Activated T-cell treated with anti-CD3 and anti-CD28 coated beads for 4 hours (primary cell): ENCODE results near the gene GDI2.
"Not testable (repeated sequence)": the region's sequence is repeated elsewhere in the genome, so short reads cannot be mapped to it uniquely, and the experiment has no call there.

ENCODE experiments used
- DNase-seq: peaks from one replicate; pipeline ENCODE4 v3.0.0-alpha.2; 2020

Gene GDI2

DNA sequence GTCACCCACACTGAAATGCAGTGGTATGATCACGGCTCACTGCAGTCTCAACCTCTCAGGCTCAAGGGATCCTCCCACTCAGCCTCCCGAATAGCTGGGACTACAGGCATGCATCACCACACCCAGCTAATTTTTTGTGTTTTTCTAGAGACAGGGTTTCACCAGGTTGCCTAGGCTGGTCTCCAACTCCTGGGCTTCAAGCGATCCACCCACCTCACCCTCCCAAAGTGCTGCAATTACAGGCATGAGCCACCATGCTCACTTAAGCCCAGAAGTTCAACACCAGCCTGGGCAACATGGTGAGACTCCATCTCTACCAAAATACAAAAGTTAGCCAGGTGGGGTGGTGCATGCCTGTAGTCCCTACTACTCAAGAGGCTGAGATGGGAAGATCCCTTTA lies 33.5 kb downstream of the GDI2 start:
- DNase-seq: no peak

DNA sequence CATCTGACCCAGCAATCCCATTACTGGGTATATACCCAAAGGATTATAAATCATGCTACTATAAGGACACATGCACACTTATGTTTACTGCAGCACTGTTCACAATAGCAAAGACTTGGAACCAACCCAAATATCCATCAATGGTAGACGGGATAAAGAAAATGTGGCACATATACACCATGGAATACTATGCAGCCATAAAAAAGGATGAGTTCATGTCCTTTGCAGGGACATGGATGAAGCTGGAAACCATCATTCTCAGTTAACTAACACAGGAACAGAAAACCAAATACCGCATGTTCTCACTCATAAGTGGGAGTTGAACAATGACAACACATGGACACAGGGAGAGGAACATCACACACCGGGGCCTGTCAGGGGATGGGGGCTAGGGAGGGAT lies 35.5 kb downstream of the GDI2 start:
- DNase-seq: not testable (repeated sequence)

DNA sequence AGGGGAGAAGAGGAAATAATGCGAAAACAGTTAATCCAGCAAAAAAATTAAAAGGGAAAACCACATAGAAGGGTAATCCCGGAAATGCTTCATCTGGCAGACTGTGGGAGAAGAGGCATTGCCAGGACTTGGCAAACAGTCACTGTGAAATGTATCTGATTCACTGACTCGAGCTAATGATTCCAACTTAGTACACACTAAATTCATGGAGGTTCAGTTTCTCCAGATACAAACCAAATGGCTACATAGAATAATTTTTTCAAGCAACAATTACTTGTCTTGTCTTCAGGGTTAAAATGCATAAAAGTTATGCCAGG lies 36.4 kb downstream of the GDI2 start:
- no peak for DNase-seq

DNA sequence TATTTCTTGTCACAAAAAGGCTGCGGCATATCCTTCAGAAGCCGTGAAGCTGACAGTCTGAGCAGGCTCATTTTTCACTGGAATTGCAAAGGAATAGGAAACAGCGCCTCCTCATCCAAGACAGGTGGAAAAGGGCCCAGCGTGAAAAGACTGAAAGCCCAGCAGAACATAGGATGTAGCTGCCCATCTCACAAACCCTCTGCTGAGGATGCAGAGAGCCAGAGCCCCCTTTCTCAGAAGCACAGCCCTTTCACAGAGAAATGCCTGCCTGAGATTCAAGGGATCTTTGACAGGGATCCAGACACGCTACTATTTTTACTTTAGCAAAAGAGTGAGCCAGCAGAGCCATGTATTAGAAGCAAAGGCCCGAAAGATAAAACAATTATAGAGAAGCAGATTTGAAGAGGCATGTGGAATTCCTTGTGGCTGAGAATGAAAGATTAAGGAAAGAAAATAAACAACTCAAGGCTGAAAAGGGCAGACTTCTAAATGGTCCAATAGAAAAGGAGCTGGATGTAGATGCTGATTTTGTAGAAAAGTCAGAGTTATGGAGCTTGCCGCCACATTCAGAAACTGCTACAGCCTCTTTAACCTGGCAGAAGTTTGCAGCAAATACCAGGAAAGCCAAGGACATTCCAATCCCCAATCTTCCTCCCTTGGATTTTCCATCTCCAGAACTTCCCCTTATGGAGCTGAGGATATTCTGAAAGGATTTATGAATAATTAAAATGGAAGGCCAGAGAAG lies 36.9 kb downstream of the GDI2 start:
- DNase-seq: no peak

DNA sequence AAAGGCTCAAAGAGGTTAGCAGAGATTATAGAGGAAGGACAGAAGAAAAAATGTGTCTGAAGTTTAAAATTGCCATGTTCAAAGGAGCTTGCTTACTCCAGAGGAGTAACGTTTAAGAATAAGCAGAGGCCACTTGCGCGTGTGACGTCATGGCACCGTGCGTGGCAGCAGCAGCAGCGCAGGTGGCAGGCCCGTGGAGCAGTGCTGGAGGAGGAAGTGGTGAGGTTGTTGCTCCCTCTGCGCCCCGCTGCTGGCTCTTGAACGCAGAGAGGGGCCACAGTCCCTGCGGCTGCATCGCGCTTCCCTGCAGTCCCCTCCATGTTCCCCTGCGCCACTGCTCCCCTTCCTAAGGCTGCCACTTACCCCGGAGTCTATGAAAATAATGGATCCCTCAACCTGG lies 37.5 kb downstream of the GDI2 start:
- DNase-seq: peak; percentile 72

DNA sequence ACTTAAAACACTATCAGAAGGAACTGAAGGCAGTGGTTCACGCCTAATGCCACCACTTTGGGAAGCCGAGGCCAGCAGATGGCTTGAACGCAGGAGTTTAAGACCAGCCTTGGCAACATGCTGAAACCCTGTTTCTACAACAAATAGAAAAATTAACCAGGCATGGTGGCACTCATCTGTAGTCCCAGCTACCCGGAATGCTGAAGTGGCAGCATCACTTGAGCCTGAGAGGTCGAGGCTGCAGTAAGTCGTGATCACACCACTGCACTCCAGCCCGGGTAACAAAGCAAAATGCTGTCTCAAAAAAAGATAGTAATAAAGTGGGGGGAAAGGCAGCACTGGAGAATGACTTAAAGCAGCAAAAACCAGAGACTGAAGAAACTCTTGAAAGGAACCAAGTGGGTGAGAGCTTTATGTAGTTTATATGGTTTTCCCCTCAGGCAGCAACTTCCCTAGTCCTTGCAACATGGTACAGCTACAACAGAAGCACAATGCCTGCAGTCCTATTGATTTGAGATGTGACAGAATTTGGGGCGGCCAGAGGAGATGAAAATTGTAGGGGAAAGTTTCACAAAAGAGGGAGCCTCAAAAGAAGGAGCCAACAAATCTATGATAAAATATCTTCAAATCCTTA lies 38.1 kb downstream of the GDI2 start:
- no peak for DNase-seq

DNA sequence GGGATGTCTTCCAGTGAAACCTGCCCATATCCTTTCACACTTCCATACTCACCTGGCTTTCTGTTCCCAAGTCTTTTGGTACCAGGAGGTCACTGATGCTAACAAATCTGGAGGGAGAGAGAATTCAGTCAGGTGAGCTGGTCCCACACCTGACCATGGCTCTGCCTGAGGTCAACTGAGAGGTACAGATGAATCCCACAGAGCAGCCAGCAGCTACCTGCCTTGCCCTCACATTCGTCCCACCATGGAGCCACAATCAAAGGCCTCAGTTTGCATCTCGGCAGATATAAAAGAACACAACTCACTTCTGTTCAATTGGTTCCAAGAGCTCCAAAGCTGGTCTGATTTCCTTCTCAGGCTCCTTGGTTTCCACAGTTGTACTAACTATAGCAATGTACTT lies 47.0 kb downstream of the GDI2 start:
- DNase-seq: no peak

DNA sequence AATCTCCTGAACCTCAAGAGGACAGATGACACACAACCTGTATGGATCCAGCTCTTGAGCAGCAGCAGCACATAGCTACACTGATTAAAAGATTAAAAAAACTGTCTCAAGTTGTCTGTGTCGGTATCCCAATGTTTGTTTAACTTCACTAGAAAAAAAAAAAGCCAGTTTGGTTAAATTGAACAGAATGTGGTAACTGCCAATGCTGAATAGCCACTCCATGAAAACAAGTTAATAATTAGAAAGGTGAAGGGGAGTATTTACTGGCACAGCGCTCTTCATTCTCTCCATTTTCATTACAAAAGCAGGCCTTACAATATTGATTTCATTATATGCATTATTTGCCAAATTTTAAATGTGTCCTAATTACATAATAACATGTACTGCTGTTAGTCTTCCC lies 47.6 kb downstream of the GDI2 start:
- DNase-seq: no peak

DNA sequence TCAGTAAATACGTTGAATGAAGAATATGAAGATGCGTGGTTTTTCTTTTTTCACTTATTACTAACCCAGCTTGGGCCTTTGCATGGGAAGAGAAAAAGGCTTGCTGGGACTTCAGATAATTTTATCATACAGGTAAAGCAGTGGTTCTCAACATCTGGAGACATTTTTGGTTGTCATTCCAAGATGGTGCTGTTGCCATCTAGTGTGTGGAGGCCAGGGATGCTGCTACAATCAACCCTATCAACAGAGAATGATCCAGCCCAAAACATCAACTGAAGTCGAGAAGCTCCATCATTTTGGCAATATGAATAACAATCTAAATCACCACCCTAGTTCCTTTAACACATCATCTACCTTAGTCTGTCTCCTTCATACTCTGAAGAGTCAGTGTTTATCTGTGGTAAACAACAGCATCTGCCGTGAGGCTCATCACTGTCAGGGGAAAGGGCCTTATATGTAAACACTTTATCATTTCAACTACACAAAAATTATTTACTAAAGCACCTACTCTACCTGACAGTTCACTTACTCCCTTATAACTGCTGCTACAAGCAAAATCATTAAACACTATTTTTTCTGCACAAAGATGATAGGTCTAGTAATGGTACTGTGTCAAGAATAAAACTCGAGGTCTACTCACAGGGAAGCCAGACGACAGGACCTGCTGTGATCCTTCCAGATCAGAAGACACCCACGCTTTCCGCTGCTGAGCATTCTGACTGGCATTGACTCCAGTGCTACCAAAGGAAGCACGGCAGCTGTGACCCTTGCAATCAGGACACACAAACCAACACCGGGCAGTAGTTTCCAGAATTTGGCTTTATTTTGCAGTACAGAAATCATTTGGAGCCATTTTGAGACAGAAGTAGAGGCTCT lies 48.6 kb downstream of the GDI2 start:
- DNase-seq: no peak

DNA sequence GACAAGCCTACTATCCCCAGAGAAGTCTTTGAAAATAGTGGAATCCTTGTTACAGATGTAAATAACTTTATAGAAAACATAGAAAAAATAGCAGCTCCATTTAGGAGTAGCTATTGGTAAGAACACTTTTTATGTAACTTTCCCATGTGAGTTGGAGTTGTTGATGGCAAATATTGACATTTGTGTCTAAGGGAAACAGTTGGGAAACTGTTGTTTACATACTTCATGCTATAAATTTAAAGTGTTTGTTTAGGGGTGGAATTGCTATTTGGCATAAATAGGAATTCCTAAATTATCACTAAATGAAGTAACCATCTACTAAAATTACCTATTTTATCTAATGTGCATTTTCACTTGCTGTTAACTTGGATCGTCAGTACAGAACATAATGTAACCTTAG lies 50.7 kb downstream of the GDI2 start:
- DNase-seq: no peak

DNA sequence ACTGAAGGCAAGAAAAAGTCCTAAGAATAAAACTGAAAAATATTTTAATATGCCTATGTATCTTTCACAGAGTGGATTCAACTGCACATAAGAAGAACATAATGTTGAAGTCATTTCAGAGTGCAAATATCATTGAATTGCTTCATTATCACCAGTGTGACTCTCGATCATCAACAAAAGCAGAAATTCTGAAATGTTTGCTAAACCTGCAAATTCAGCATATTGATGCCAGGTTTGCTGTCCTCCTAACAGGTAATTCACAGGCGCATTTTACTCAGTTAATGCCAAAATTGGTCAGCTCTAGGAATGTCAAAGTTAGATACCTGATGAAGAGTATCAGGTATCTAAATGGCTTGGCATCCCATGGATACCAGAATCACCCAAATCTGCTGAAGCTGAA lies 52.0 kb downstream of the GDI2 start:
- DNase-seq: no peak

DNA sequence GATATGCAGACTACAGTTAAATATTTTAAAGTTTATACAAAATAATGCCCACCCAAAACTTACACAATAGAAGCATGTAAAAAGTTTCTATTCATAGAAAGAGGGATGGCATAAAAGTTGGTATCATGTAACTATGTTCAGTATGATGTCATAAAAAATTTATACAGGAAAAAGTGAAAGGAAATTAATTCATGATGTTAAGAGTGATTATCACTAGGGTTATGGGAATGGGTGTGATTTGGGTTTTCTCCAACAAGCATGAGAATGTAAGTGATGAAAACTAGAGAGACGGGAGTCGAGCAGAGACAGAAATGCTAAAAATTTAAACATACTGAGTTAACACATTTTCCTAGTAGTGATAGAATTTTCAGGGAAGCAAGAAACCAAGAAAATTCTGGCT lies 52.7 kb downstream of the GDI2 start:
- DNase-seq: no peak

DNA sequence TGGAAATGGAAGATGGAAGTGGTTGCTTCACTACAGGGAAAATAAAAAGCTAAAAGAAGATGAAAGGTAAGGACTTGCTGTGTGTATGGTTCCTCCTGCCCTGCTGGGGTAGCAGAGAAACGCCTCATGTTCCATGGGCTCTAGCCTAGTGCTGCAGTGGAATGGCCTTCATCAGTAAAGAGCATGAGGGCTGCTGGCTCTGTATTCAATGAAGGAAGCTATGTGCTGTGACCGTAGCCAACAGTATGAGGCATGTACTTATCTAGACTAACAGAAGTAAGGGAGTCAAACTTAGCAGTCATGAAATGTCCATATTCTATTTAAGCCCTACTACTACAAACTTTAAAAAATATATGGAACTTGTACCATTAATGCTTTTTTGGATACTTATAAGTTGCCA lies 54.3 kb downstream of the GDI2 start:
- no peak for DNase-seq

DNA sequence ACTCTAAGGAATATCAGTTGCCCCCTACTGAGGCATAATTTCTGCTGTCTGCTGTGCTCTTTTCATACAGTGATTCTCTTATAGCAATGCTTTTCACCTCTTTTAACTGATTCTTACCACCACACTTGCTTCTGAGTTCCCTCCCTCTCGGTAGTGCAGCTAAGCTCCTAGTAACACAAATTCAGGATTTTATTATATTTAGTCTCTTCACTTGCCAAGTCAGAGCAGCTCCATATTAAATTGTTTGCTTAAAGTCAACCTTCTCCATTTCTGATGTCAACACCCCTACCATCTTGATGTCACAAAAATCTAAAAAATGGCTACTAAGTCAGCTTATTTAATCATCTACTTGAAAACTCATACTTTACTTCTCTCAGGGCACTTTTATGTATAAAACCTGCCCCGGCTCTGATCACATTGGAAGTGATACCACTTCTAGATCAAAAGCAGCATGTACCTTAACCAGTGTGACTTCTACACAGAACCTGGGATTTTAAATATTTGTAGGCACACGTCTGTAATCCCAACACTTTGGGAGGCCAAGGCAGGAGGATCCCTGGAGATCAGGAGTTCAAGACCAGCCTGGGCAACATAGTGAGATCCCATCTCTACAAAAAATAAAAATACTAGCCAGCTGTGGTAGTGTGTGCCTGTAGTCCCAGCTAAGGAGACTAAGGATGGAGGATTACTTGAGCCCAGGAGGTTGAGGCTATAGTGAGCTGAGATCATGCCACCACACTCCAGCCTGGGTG lies 55.3 kb downstream of the GDI2 start:
- no peak for DNase-seq

DNA sequence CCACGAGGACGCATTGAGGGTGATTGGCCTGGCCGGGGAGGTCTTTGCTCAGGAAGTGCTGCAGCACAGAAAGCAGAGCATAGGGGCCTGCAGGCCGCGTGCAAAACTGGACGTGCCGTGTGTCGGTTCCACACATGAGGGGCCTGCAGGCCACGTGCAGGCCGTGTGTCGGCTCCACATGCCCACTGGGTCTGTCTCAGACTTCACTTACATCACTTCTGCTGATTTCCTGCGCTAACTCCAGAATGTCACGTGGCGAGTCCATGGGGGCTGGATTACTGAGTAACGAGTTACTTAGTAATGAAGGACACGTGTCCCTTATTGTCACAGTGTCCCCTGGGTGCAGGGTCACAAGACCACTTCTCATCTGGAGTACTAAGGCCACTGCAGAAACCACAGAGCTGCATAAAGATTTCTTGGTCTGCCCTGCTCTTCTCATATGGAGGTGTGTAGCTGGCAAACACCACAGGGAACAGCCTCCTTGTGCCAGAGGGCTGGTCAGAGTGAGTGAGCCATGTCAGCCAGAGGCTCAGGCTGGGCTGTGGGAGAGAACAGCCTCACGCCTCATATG lies 60.8 kb downstream of the GDI2 start:
- no peak for DNase-seq

DNA sequence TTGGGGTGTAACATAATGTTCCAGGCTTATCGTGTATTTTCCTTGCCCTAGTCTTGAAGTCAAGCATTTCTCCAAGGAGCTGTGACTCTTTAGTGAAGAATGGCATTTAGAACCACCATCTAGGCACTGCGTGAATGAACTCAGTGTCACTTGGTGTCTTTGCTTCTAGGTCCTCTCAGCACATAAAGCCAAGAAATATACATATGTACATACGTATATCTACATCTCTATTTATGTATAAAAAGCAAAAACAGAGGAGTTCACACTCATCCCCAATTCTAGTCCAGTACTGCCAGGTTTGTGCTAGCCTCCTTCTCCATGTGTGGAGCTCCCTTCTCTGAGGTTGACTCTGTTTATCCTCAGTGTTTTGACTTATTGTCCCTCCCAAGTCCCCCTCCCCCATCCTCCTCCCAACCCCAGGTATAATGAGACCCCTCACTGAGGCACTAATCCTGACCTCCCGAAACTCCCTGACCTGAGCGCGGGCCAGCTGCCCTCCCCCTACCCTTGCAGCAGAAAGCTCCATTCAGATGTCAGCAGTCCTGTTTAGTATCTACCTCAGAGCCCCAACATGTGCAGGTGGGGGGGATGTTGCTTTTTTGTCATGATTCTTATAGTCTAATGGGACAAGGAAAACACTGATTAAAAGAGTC lies 61.5 kb downstream of the GDI2 start:
- no peak for DNase-seq

DNA sequence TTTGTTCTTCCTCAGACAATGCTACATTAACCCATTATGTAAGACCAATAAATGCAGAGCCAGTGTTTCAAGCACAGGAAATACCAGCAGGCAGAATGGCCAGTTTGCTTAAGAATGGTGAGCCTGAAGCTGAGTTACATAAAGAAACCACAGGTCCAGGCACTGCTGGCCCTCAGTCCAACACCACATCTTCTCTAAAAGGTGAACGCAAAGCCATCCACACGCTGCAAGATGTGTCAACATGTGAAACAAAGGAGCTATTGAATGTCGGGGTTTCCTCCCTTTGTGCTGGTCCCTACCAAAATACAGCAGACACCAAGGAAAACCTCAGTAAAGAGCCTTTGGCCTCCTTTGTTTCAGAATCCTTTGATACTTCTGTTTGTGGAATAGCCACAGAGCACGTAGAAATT lies 64.8 kb downstream of the GDI2 start:
- DNase-seq: no peak

DNA sequence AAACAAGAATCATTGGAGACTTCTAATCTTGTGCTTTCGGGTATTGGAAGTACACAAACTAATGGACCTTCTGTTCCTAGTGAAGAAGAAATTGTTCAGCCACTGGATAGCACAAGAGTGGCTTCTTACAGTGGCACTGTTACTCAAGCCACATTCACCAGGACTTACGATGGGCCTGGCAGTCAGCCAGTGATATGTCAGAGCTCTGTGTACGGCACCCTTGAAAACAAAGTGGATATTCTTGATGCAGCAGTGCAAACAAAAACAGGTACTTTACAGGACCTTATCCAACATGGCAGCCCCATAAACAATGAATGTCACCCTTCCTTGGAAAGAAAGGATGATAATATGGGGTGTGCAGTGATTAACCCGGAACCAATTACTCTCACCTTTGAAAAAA lies 67.0 kb downstream of the GDI2 start:
- no peak for DNase-seq

DNA sequence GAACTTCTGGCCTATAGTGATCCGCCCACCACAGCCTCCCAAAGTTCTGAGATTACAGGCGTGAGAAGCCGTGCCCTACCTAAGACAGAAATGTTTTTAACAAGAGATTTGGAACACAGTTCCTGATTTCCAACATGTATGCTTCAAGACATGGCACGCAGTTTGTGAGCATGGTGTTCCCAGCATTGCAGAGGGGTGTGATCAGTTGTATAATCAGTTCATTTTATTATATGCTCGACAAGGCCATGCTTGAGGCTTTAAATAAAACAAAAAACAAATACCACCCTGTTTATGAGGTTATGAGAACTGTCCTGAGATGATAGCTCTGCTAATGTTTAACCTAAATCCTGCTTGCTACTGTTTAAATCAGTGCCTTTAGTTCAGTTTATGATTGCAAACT lies 68.4 kb downstream of the GDI2 start:
- no peak for DNase-seq

DNA sequence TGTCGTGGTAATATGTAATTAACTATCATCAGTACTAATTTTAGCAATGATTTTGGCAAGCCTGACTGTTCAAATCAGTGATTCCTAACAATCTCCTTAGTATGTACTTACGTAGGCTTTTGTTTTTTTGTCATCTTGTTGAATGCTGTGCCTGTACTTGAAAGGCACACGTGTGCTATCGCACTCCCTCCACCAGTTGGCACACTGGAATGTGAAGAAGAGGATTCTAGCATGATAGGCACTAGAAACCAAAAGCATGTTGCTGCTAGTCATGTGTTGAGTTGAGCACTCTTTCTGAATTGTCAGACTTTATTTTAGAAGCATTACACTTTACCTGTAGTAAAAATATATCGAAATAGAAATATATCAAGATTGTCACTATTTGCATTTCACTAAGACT lies 69.5 kb downstream of the GDI2 start:
- DNase-seq: no peak

DNA sequence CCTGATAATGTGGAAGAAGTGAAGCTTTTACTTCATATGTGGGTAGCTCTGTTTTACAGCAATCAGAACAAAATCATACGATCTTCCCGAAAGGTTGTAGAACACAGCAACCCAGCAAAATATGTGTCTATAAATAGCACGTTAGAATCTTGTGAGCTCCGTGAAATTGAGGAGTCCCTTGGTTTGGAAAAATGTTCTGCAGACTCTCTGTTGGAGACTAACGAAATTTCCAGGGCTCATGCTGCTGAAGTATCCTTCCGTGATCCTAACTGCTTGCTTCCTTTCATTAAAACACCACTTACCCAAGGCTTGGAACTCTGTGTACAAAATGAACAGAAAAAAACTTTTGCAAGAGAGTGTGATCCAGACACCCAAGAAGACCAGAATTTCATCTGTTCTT lies 71.1 kb downstream of the GDI2 start:
- DNase-seq: no peak

DNA sequence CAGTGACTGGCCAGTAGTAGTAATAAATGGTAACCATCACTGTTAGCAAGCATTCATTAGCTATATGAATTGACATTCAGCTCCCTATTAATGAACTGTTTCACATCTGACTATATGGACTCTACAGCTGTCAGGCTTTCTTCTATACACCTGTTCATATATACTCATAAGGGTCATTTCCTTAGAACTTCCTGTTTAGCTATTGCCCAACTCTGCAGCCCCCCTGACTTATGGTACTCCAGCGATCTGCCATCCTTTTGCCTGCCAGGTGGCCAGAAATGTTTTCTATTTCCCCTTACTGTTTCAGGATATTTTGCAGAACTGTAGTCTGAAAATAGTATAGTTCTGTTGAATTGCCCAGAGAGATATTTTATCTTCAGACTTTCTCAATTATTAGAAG lies 72.0 kb downstream of the GDI2 start:
- no peak for DNase-seq

DNA sequence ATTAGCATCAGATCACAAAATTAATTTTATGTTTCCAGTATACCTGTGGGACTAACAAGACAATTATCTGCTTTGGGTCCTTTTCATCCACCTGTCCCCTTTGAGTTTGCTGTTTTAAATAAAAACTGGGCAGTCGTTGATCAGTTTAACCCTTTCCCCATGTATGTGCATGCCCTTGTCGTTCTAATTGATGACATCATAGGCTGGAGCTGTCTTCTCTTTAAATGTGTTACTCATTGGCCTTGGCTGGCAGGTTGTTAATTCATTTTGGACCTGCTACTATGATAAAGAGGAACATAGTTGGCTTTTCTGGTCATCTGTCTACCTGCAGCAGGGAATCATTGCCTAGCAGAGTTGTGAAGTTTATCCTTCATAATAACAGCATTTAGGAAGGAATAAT lies 74.8 kb downstream of the GDI2 start:
- no peak for DNase-seq
